SK-N-SH (cell line): ENCODE measurements around the gene SNTG2.

ENCODE experiments used
- NRF1 ChIP-seq: IDR thresholded peaks from 2 replicates; pipeline ENCODE4 v1.6.1; 2012; ENCODE audit warnings: low read depth, mild to moderate bottlenecking, low read length
- RFX5 ChIP-seq: IDR thresholded peaks from 2 replicates; pipeline ENCODE4 v1.6.1; 2012; ENCODE audit warnings: mild to moderate bottlenecking, improper control_type of control experiment, low read length
- SMC3 ChIP-seq: IDR thresholded peaks from 2 replicates; pipeline ENCODE4 v1.6.1; 2012; ENCODE audit warnings: low read depth, low read length, improper control_type of control experiment
- TF ChIP-seq, protein P1 (sequence below): fragments of 200-600 bp; sonication (generic); IDR thresholded peaks from 2 replicates; pipeline ENCODE4 v1.6.1; 2017; ENCODE audit warnings: antibody characterized with exemption, mild to moderate bottlenecking, moderate library complexity
- TF ChIP-seq, protein P2 (sequence below): fragments of 150-350 bp; IDR thresholded peaks from 2 replicates; pipeline ENCODE4 v1.6.1; 2017; ENCODE audit warnings: antibody characterized with exemption, low read length, low read depth, borderline replicate concordance
- TF ChIP-seq, protein P3 (sequence below): IDR thresholded peaks from 2 replicates; pipeline ENCODE4 v1.6.1; 2012; ENCODE audit warnings: mild to moderate bottlenecking, low read depth, low read length, moderate library complexity

DNA sequence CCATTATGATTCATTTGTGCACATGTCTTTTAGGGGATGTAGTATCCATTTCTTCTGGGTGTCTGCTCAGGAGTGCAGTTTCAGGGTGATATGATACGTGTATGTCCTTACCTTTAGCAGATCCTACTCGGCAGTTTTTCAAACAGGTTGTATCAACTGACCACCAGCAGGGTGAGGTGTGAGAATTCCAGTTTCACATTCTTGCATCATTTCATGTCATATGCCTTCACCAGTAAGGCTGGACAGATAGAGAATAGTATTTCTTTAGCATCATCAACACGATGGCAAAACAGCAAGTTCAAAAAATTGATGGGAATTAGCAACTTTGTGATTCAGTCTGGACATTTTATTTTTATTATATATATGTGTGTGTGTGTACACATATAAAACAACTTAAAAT lies 232.7 kb downstream of the SNTG2 start:
- TF ChIP-seq, protein P1, sequence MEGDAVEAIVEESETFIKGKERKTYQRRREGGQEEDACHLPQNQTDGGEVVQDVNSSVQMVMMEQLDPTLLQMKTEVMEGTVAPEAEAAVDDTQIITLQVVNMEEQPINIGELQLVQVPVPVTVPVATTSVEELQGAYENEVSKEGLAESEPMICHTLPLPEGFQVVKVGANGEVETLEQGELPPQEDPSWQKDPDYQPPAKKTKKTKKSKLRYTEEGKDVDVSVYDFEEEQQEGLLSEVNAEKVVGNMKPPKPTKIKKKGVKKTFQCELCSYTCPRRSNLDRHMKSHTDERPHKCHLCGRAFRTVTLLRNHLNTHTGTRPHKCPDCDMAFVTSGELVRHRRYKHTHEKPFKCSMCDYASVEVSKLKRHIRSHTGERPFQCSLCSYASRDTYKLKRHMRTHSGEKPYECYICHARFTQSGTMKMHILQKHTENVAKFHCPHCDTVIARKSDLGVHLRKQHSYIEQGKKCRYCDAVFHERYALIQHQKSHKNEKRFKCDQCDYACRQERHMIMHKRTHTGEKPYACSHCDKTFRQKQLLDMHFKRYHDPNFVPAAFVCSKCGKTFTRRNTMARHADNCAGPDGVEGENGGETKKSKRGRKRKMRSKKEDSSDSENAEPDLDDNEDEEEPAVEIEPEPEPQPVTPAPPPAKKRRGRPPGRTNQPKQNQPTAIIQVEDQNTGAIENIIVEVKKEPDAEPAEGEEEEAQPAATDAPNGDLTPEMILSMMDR = no peak
- TF ChIP-seq SMC3 = no peak
- no peak for TF ChIP-seq NRF1
- TF ChIP-seq, protein P2, sequence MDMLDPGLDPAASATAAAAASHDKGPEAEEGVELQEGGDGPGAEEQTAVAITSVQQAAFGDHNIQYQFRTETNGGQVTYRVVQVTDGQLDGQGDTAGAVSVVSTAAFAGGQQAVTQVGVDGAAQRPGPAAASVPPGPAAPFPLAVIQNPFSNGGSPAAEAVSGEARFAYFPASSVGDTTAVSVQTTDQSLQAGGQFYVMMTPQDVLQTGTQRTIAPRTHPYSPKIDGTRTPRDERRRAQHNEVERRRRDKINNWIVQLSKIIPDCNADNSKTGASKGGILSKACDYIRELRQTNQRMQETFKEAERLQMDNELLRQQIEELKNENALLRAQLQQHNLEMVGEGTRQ = no peak
- TF ChIP-seq, protein P3, sequence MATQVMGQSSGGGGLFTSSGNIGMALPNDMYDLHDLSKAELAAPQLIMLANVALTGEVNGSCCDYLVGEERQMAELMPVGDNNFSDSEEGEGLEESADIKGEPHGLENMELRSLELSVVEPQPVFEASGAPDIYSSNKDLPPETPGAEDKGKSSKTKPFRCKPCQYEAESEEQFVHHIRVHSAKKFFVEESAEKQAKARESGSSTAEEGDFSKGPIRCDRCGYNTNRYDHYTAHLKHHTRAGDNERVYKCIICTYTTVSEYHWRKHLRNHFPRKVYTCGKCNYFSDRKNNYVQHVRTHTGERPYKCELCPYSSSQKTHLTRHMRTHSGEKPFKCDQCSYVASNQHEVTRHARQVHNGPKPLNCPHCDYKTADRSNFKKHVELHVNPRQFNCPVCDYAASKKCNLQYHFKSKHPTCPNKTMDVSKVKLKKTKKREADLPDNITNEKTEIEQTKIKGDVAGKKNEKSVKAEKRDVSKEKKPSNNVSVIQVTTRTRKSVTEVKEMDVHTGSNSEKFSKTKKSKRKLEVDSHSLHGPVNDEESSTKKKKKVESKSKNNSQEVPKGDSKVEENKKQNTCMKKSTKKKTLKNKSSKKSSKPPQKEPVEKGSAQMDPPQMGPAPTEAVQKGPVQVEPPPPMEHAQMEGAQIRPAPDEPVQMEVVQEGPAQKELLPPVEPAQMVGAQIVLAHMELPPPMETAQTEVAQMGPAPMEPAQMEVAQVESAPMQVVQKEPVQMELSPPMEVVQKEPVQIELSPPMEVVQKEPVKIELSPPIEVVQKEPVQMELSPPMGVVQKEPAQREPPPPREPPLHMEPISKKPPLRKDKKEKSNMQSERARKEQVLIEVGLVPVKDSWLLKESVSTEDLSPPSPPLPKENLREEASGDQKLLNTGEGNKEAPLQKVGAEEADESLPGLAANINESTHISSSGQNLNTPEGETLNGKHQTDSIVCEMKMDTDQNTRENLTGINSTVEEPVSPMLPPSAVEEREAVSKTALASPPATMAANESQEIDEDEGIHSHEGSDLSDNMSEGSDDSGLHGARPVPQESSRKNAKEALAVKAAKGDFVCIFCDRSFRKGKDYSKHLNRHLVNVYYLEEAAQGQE = no peak
- no peak for TF ChIP-seq RFX5
